ENCODE results near the gene ANKRD28.
"Not testable (repeated sequence)": the region's sequence is repeated elsewhere in the genome, so short reads cannot be mapped to it uniquely, and the experiment has no call there.

ANKRD28 gene

DNA sequence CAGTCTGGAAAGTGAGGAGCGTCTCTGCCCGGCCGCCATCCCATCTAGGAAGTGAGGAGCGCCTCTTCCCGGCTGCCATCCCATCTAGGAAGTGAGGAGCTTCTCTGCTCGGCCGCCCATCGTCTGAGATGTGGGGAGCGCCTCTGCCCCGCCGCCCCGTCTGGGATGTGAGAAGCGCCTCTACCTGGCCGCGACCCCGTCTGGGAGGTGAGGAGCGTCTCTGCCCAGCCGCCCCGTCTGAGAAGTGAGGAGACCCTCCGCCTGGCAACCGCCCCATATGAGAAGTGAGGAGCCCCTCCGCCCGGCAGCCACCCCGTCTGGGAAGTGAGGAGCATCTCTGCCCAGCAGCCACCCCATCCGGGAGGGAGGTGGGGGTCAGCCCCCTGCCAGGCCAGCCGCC, 55.5 kb downstream of the ANKRD28 start:
- peaks cover 28% of the 10 kb centered on the region for H3K4me1 Mint-ChIP-seq (ENCODE audit: low read depth)
- H3K9me3 Mint-ChIP-seq = peaks cover 44% of the 10 kb centered on the region
- not testable (repeated sequence) for H3K27ac Mint-ChIP-seq, DNase-seq, H3K4me3 Mint-ChIP-seq, H3K27me3 Mint-ChIP-seq
- H3K36me3 Mint-ChIP-seq (ENCODE audit: low read depth) = peaks cover 71% of the 10 kb centered on the region

DNA sequence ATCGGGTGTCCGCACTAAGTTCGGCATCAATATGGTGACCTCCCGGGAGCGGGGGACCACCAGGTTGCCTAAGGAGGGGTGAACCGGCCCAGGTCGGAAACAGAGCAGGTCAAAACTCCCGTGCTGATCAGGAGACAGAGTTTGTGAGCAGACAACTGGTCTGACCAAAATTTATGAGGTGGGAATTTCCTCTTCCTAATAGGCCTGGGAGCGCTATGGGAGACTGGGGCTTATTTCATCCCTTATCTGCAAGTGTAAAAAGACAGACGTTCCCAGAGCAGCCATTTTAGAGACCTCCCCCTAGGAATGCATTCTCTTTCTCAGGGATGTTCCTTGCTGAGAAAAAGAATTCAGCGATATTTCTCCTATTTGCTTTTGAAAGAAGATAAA, 59.2 kb downstream of the ANKRD28 start:
- H3K4me3 Mint-ChIP-seq; DNase-seq; H3K4me1 Mint-ChIP-seq (ENCODE audit: low read depth); H3K27me3 Mint-ChIP-seq; H3K27ac Mint-ChIP-seq: not testable (repeated sequence)
- H3K9me3 Mint-ChIP-seq = peaks cover 29% of the 10 kb centered on the region
- peaks cover 70% of the 10 kb centered on the region for H3K36me3 Mint-ChIP-seq (ENCODE audit: low read depth)

DNA sequence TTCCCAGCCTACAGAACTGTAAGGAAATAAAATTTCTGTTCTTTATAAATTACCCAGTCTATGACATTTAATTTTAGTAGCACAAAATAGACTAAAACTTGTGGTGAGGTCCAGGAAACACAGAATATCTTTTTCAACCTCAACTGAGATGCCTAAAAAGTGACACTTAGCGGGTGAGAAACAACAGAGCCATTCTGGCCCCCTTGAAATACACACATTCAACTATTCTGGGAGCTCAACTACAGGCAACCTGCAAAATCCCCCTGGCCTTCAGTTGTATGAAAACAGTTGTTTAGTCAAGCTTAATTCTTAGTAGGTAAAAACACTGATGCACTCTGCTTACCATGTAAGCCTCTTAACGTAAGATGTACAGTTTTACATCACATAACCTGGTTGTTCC, 66.8 kb downstream of the ANKRD28 start:
- Mint-ChIP-seq H3K27me3 (no peaks in the 10 kb centered on the region), H3K27ac (no peak overlapping the region), H3K36me3 (ENCODE audit: low read depth) (peaks cover 79% of the 10 kb centered on the region), H3K4me3 (no peak overlapping the region), H3K9me3 (no peaks in the 10 kb centered on the region), H3K4me1 (ENCODE audit: low read depth) (peaks cover 9% of the 10 kb centered on the region)
- DNase-seq = no peak

DNA sequence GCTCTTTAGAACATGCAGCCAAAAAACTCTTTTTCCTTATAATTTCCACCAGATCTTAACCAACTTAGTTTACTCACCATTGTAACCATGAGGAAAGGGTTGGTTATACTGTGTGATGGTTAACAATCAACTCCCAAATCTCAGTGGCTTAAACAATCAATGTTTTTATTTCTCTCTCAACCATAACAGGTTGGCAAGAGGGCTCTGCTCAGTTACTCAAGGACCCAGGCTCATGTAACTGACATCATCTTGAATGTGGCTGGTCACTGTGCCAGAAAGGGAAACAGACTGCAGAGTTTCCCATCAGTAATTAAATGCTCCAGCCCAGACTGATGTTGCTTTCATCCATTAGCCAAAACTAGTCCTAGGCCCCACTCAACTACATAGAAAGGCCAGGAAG, 69.0 kb downstream of the ANKRD28 start:
- Mint-ChIP-seq H3K4me1 (ENCODE audit: low read depth) (peaks cover 19% of the 10 kb centered on the region), H3K27ac (no peak overlapping the region), H3K4me3 (no peak overlapping the region), H3K9me3 (no peaks in the 10 kb centered on the region), H3K36me3 (ENCODE audit: low read depth) (peaks cover 83% of the 10 kb centered on the region), H3K27me3 (no peaks in the 10 kb centered on the region)
- no peak for DNase-seq

DNA sequence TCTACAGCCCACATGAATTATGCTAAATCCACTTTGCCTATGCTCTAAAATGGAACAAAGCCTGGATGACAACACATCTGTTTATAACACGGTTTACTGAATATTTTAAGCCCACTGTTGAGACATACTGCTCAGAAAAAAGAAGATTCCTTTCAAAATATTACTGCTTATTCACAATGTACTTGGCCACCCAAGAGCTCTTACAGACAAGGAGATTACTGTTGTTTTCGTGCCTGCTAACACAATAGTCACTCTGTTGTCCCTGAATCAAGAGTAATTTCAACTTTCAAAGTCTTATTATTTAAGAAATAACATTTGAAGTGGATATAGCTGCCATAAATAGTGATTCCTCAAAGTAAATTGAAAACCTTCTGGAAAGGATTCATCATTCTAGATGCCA, 70.9 kb downstream of the ANKRD28 start:
- no peak for DNase-seq
- no peak overlapping the region for H3K27ac Mint-ChIP-seq
- no peak overlapping the region for H3K4me3 Mint-ChIP-seq
- peaks cover 83% of the 10 kb centered on the region for H3K36me3 Mint-ChIP-seq (ENCODE audit: low read depth)
- H3K4me1 Mint-ChIP-seq (ENCODE audit: low read depth) = peaks cover 19% of the 10 kb centered on the region
- H3K27me3 Mint-ChIP-seq = no peaks in the 10 kb centered on the region
- H3K9me3 Mint-ChIP-seq = no peaks in the 10 kb centered on the region

DNA sequence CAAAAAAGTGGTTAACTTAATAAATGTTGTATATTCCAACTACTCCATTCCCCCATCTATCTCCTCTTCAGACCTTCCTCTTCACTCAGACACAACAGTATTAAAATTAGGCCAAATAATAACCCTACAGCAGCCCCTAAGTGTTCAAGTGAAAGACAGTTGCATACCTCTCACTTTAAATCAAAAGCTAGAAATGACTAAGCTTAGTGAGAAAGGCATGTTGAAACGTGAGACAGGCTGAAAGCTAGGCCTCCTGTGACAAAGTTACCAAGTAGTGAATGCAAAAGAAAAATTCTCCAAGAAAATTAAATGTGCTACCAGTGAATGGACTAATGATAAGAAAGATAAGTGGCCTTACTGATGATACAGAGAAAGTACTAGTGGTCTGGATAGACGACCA, 71.7 kb downstream of the ANKRD28 start:
- H3K27ac Mint-ChIP-seq = peak overlapping the region; percentile 68
- H3K4me1 Mint-ChIP-seq (ENCODE audit: low read depth) = peaks cover 19% of the 10 kb centered on the region
- peaks cover 81% of the 10 kb centered on the region for H3K36me3 Mint-ChIP-seq (ENCODE audit: low read depth)
- H3K9me3 Mint-ChIP-seq = no peaks in the 10 kb centered on the region
- no peak overlapping the region for H3K4me3 Mint-ChIP-seq
- DNase-seq = no peak
- no peaks in the 10 kb centered on the region for H3K27me3 Mint-ChIP-seq

DNA sequence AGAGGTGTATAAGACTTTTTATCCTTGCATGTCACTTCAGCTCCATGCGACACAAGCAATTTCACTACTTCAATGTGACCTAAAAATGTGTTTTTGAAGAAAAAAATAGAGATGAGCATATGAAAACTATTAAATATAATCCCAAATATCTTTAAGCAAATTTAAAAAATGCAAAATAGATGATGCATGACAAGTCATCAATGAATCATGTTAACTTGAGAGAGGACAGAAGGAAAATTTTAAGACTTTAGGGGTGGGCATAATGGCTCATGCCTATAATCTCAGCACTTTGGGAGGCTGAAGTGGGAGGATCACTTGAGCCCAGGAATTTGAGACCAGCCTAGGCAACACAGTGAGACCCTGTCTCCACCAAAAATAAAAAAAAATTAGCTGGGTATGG, 73.3 kb downstream of the ANKRD28 start:
- peaks cover 83% of the 10 kb centered on the region for H3K36me3 Mint-ChIP-seq (ENCODE audit: low read depth)
- H3K4me1 Mint-ChIP-seq (ENCODE audit: low read depth) = peaks cover 19% of the 10 kb centered on the region

DNA sequence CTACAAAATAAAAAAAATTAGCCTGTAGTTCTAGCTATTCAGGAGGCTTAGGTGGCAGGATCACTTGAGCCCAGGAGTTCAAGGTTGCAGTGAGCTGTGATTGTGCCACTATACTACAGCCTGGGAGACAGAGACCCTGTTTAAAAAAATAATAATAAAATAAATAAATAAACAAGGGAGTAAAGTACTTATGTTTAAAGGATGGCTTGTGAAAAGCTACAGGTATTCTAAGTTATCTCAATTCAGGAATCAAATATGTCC, 74.2 kb downstream of the ANKRD28 start:
- Mint-ChIP-seq H3K27me3 (no peaks in the 10 kb centered on the region), H3K9me3 (no peaks in the 10 kb centered on the region), H3K4me3 (no peak overlapping the region), H3K36me3 (ENCODE audit: low read depth) (peaks cover 80% of the 10 kb centered on the region), H3K27ac (no peak overlapping the region), H3K4me1 (ENCODE audit: low read depth) (peaks cover 19% of the 10 kb centered on the region)
- no peak for DNase-seq

More for the DNA sequence above, 73.3 kb downstream of the ANKRD28 start:
- Mint-ChIP-seq H3K27me3 (no peaks in the 10 kb centered on the region), H3K9me3 (no peaks in the 10 kb centered on the region), H3K4me3 (no peak overlapping the region), H3K27ac (no peak overlapping the region)
- DNase-seq = no peak

DNA sequence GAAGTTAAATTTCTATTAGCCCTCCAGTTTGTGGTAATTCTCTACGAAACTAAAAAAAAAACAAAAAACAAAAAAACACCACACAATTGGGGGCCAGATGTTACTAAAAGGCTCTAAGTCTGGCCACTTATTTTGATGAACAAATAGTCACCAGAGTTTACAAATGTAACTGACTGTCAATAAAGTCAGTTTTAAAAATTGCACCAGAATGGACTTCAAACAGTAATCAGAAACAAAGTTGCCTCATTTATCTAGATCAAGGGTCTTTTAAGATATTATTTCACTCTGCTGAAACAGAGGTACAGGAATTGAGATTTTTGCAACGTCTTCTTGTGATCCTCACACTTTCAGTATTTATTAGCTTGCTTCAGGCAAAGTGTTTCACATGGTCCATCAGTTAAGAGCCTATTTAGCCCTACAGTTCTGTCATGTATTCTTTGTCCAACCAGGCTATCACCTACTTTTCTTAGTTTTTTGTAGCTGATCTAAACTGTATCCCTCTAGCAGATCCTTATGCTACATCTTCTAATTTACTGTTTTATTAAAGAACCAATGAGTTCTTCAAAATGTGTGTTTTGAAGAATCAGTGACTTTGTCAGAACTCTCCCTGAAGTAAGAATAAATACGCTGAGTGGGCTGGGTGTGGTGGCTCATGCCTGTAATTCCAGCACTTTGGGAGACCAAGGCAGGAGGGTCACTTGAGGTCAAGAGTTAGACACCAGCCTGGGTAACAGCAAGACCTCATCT, 74.7 kb downstream of the ANKRD28 start:
- peaks cover 19% of the 10 kb centered on the region for H3K4me1 Mint-ChIP-seq (ENCODE audit: low read depth)
- H3K36me3 Mint-ChIP-seq (ENCODE audit: low read depth) = peaks cover 81% of the 10 kb centered on the region
- no peak overlapping the region for H3K4me3 Mint-ChIP-seq
- no peaks in the 10 kb centered on the region for H3K27me3 Mint-ChIP-seq
- no peaks in the 10 kb centered on the region for H3K9me3 Mint-ChIP-seq
- no peak overlapping the region for H3K27ac Mint-ChIP-seq
- no peak for DNase-seq

DNA sequence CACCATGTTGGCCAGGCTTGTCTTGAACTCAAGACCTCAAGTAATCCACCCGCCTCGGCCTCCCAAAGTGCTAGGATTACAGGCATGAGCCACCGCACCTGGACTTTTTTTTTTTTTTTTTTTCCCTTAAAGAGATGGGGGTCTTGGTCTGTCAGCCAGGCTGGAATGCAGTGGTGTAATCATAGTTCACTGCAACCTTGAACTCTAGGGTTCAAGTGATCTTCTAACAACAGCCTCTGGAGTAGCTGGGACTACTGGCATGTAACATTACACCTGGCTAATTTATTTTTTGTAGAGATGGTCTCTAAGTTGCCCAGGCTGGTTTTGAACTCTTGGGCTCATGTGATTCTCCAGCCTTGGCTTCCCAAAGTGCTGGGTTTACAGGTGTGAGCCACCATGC, 81.6 kb downstream of the ANKRD28 start:
- peaks cover 51% of the 10 kb centered on the region for H3K36me3 Mint-ChIP-seq (ENCODE audit: low read depth)

DNA sequence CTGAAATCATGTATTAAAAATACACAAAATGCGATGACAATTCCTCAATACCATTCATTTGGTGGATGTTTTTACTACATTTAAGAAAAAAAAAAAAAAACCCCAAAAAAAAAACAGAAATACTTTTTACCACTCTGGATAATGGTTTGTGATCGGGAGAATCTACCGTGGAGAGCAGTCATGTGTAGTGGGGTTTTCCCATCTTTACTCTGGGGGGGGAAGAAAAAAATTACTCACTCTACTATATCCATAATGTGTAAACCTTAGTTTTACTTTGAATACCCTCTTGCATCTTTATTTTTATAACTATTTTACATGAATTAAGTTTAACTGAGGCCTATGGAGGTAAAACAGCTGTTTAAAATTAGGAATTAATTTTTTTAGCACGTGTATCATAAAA, 83.3 kb downstream of the ANKRD28 start:
- H3K27ac Mint-ChIP-seq = no peak overlapping the region
- no peak overlapping the region for H3K4me3 Mint-ChIP-seq
- peaks cover 2% of the 10 kb centered on the region for H3K4me1 Mint-ChIP-seq (ENCODE audit: low read depth)
- no peaks in the 10 kb centered on the region for H3K9me3 Mint-ChIP-seq
- no peaks in the 10 kb centered on the region for H3K27me3 Mint-ChIP-seq
- peaks cover 53% of the 10 kb centered on the region for H3K36me3 Mint-ChIP-seq (ENCODE audit: low read depth)
- DNase-seq = no peak

More for the DNA sequence above, 81.6 kb downstream of the ANKRD28 start:
- Mint-ChIP-seq H3K9me3 (no peaks in the 10 kb centered on the region), H3K27me3 (no peaks in the 10 kb centered on the region), H3K4me3 (no peak overlapping the region), H3K27ac (no peak overlapping the region), H3K4me1 (ENCODE audit: low read depth) (peaks cover 2% of the 10 kb centered on the region)
- DNase-seq = no peak

DNA sequence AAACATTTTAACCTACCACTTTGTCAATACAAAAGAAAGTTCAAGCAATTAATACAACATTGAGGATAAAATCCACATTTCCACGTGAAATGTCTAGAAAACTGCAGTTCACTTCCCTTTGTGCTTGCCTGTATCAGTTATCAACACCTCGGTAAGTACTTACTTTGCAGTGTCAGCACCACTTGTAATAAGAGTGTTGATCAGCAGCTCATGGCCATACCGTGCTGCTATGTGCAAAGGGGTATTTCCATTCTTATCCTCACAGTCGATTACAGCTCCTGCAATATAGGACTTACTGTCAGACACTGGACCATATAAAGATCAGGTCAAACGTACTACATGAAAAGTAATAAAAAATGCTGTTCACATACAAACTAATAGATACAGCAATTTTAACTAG, 84.4 kb downstream of the ANKRD28 start:
- Mint-ChIP-seq H3K9me3 (no peaks in the 10 kb centered on the region), H3K4me3 (no peak overlapping the region), H3K27me3 (no peaks in the 10 kb centered on the region), H3K27ac (no peak overlapping the region), H3K4me1 (ENCODE audit: low read depth) (peaks cover 2% of the 10 kb centered on the region), H3K36me3 (ENCODE audit: low read depth) (peaks cover 56% of the 10 kb centered on the region)
- no peak for DNase-seq

DNA sequence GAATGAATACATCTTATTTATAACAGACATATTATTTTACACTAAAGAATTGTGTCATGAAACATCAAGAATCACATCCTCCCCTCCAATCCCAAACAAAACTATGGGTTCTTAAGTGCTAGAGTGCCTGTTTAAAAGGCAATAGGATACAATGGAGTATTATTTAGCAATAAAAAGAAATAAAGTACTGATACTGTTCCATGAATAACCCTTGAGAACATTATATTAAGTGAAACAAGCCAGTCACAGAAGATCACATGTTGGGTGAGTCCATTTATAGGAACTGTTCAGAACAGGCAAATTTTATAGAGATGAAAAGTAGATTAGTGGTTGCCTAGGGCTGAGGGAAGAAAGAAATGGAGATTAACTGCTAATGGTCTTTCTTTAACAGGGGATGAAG, 86.5 kb downstream of the ANKRD28 start:
- DNase-seq = no peak
- H3K27me3 Mint-ChIP-seq = no peaks in the 10 kb centered on the region
- H3K36me3 Mint-ChIP-seq (ENCODE audit: low read depth) = peaks cover 70% of the 10 kb centered on the region
- H3K27ac Mint-ChIP-seq = no peak overlapping the region
- H3K4me1 Mint-ChIP-seq (ENCODE audit: low read depth) = peaks cover 2% of the 10 kb centered on the region
- no peaks in the 10 kb centered on the region for H3K9me3 Mint-ChIP-seq
- H3K4me3 Mint-ChIP-seq = no peak overlapping the region

DNA sequence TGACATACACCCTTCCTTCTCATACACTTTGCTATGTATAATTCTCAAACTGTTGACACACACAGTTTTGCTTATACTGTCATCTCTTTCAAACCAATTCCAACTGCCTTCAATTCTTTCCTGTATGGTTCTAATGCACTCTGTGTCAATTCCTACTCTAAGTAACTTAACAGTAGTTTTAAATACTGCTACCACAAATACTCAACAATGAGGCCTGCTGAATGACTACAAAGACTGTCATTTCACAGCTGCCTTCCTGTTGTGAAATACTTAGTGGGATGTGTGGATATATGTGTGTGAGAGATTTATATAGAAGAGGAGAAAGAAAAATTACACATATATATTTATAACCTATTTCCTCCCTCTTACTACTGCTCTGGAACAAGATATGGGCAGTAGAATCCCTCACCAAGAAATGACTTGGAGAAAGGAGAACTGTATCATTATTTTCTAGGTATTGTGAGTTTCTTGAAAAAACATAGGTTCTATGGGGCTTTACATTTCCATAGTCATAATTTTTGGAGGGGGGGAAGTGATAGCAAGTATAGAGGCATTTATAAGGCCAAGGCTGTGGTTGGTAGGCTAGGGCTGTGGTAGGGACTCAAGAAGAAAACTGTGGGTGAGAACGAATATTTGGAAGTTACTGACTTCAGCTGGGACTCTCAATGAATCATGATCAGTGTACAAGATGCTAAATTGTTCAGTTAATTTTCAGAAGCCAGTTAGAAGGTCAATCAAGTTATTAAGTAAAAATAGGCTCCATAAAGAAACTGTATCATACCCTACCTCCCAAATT, 88.7 kb downstream of the ANKRD28 start:
- H3K9me3 Mint-ChIP-seq = no peaks in the 10 kb centered on the region
- DNase-seq = no peak
- no peaks in the 10 kb centered on the region for H3K4me1 Mint-ChIP-seq (ENCODE audit: low read depth)
- no peaks in the 10 kb centered on the region for H3K27me3 Mint-ChIP-seq
- H3K4me3 Mint-ChIP-seq = no peak overlapping the region
- H3K27ac Mint-ChIP-seq = no peak overlapping the region
- H3K36me3 Mint-ChIP-seq (ENCODE audit: low read depth) = peaks cover 75% of the 10 kb centered on the region

DNA sequence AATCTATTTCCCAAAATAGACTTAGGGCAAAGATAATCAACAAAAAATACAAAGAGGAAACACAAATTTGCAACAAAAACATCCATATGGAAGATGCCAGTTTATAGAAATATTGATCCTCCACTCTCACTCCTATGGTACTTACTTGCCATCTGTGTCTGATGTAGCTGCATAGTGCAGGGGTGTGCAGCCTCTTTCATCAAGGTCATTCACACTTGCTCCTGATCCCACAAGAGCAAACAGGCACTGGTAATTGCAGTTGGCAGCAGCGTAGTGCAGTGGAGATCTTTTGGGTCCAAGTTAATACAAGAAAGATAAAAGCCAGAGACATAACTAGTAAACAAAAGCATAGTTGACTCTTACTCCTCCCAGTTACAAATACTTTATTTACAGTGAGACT, 90.0 kb downstream of the ANKRD28 start:
- Mint-ChIP-seq H3K4me3 (no peak overlapping the region), H3K27ac (no peak overlapping the region), H3K36me3 (ENCODE audit: low read depth) (peaks cover 71% of the 10 kb centered on the region), H3K4me1 (ENCODE audit: low read depth) (no peaks in the 10 kb centered on the region), H3K27me3 (no peaks in the 10 kb centered on the region), H3K9me3 (no peaks in the 10 kb centered on the region)
- DNase-seq = no peak

Measured in activated T-cell treated with anti-CD3 and anti-CD28 coated beads, Interleukin-2, amount 50 U/mL, for 24 hours (primary cell).